ENCODE measurements around the gene PARD6B. TPM values are rescaled to one million over a fixed set of nuclear protein-coding genes. Genes with fewer than 3 reads are reported as not detected.

PARD6B gene
- total and polyA plus RNA-seq, 4 experiments from 2014 or later = 0.71 to 12.7 (median 5.9) TPM

- intact Hi-C loops (cut with micrococcal nuclease) = no loop called here
- CTCF ChIA-PET (ENCODE audit: partially characterized antibody) = interaction anchor here (0.9 to 6.3 kb wide), 2 partner anchors 8 to 145 kb away, joined by 3 to 54 read pairs; partner anchors contain the start of gene BCAS4
- no peak overlapping the region for H3K4me3 Mint-ChIP-seq
These were observed 53.1 kb downstream of the PARD6B start for GRCh38 chr20:50784464-50784863.

GRCh38 chr20:50786703-50787102 is 55.3 kb downstream of the PARD6B start:
- ChIA-PET POLR2A (ENCODE audit: partially characterized antibody) (no interaction called here), CTCF (ENCODE audit: partially characterized antibody) (interaction anchor here (0.6 to 12.5 kb wide), 4 partner anchors 8 to 520 kb away, joined by 3 to 298 read pairs (median 7); partner anchors contain the start of genes ADNP and BCAS4)
- intact Hi-C loops (cut with micrococcal nuclease) = no loop called here
- Histone ChIP-seq H3K27me3 (ENCODE audit: insufficient read depth, low read length) (no peaks in the 10 kb centered on the region), H3K27ac (ENCODE audit: low read depth, low read length) (no peak overlapping the region), H3K36me3 (ENCODE audit: insufficient read depth, low read length) (no peaks in the 10 kb centered on the region), H3K9me3 (ENCODE audit: control insufficient read depth in 1 of 2, low read length in 2 of 2) (no peaks in the 10 kb centered on the region), H3K4me3 (ENCODE audit: low read length in 2 of 2) (no peak overlapping the region), H3K4me1 (ENCODE audit: insufficient read depth, low read length) (peaks cover 10% of the 10 kb centered on the region)
- no peak overlapping the region for H3K27ac Mint-ChIP-seq
- no peak for DNase-seq
- H3K9me3 Mint-ChIP-seq = no peaks in the 10 kb centered on the region
- H3K4me3 Mint-ChIP-seq = no peak overlapping the region
- no peaks in the 10 kb centered on the region for H3K36me3 Mint-ChIP-seq
- peaks cover 0 to 2% of the 10 kb centered on the region in 2 donors for H3K27me3 Mint-ChIP-seq
- H3K4me1 Mint-ChIP-seq = peaks cover 0 to 7% (median 2%) of the 10 kb centered on the region in 4 donors

More at GRCh38 chr20:50784464-50784863, 53.1 kb downstream of the PARD6B start:
- Histone ChIP-seq H3K27me3 (ENCODE audit: insufficient read depth, low read length) (no peaks in the 10 kb centered on the region), H3K36me3 (ENCODE audit: insufficient read depth, low read length) (no peaks in the 10 kb centered on the region), H3K27ac (ENCODE audit: low read depth, low read length) (no peak overlapping the region), H3K9me3 (ENCODE audit: control insufficient read depth in 1 of 2, low read length in 2 of 2) (no peaks in the 10 kb centered on the region), H3K4me1 (ENCODE audit: insufficient read depth, low read length) (no peaks in the 10 kb centered on the region), H3K4me3 (ENCODE audit: low read length in 2 of 2) (no peak overlapping the region)
- Mint-ChIP-seq H3K36me3 (no peaks in the 10 kb centered on the region), H3K9me3 (no peaks in the 10 kb centered on the region), H3K27me3 (peaks cover 2 to 4% of the 10 kb centered on the region in 2 donors), H3K27ac (no peak overlapping the region), H3K4me1 (no peaks in the 10 kb centered on the region)
- DNase-seq = no peak
- POLR2A ChIA-PET (ENCODE audit: partially characterized antibody) = interaction anchor here (0.6 to 1.1 kb wide), 2 partner anchors 10 to 274 kb away, joined by 3 read pairs; partner anchors contain the start of gene BCAS4

DNA sequence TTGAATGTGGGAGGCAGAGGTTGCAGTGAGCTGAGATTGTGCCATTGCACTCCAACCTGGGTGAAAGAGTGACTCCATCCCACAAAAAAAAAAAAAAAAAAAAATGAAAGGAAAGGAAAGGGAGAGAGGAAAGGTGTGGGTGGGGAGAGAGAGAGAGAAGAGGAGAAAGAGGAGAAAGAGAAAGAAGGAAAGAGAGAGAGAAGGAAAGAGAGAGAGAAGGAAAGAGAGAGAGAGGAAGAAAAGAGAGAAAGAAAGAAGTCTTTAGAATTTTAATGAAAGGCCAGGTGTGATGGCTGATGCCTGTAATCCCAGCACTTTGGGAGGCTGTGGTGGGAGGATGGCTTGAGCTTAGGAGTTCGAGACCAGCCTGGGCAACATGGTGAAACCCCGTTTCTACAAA is 55.8 kb downstream of the PARD6B start:
- Histone ChIP-seq H3K9me3 (ENCODE audit: control insufficient read depth in 1 of 2, low read length in 2 of 2) (no peaks in the 10 kb centered on the region), H3K4me3 (ENCODE audit: low read length in 2 of 2) (no peak overlapping the region), H3K27ac (ENCODE audit: low read depth, low read length) (no peak overlapping the region), H3K36me3 (ENCODE audit: insufficient read depth, low read length) (no peaks in the 10 kb centered on the region), H3K4me1 (ENCODE audit: insufficient read depth, low read length) (peaks cover 10% of the 10 kb centered on the region), H3K27me3 (ENCODE audit: insufficient read depth, low read length) (no peaks in the 10 kb centered on the region)
- H3K36me3 Mint-ChIP-seq = no peaks in the 10 kb centered on the region
- ChIA-PET CTCF (ENCODE audit: partially characterized antibody) (interaction anchor here (0.6 to 12.5 kb wide), 5 partner anchors 7 to 519 kb away, joined by 3 to 298 read pairs (median 6); partner anchors contain the start of genes ADNP and BCAS4), POLR2A (ENCODE audit: partially characterized antibody) (no interaction called here)
- no peak for DNase-seq
- H3K4me3 Mint-ChIP-seq = no peak overlapping the region
- H3K4me1 Mint-ChIP-seq = peaks cover 0 to 7% (median 2%) of the 10 kb centered on the region in 4 donors
- H3K27ac Mint-ChIP-seq = peak overlapping the region in 1 of 7 donors; percentile 50
- no peaks in the 10 kb centered on the region for H3K9me3 Mint-ChIP-seq
- intact Hi-C loops (cut with micrococcal nuclease) = no loop called here
- peaks cover 0 to 2% of the 10 kb centered on the region in 2 donors for H3K27me3 Mint-ChIP-seq

GRCh38 chr20:50788045-50788991 is 56.9 kb downstream of the PARD6B start:
- intact Hi-C loops (cut with micrococcal nuclease) = no loop called here

GRCh38 chr20:50789968-50790650 is 58.7 kb downstream of the PARD6B start:
- no peaks in the 10 kb centered on the region for H3K27me3 Mint-ChIP-seq
- peak in 1 of 5 donors; percentile 14 for DNase-seq
- H3K9me3 Mint-ChIP-seq = no peaks in the 10 kb centered on the region
- H3K27ac Mint-ChIP-seq = peak overlapping the region in 4 of 7 donors; percentile 9 to 81 (median 32)
- ChIA-PET POLR2A (ENCODE audit: partially characterized antibody) (interaction anchor here (0.7 to 2.3 kb wide), 5 partner anchors 59 to 168 kb away, joined by 3 to 21 read pairs (median 14); partner anchors contain the start of genes ADNP, DPM1, MOCS3 and PARD6B), CTCF (ENCODE audit: partially characterized antibody) (interaction anchor here (0.6 to 12.5 kb wide), 35 partner anchors 9 to 675 kb away, joined by 3 to 298 read pairs (median 4); partner anchors contain the start of genes ADNP, DPM1 and MOCS3)
- Histone ChIP-seq H3K4me1 (ENCODE audit: insufficient read depth, low read length) (peaks cover 16% of the 10 kb centered on the region), H3K27me3 (ENCODE audit: insufficient read depth, low read length) (no peaks in the 10 kb centered on the region), H3K4me3 (ENCODE audit: low read length in 2 of 2) (no peak overlapping the region), H3K27ac (ENCODE audit: low read depth, low read length) (no peak overlapping the region), H3K36me3 (ENCODE audit: insufficient read depth, low read length) (no peaks in the 10 kb centered on the region), H3K9me3 (ENCODE audit: control insufficient read depth in 1 of 2, low read length in 2 of 2) (no peaks in the 10 kb centered on the region)
- no peaks in the 10 kb centered on the region for H3K36me3 Mint-ChIP-seq
- H3K4me1 Mint-ChIP-seq = peaks cover 0 to 7% (median 5%) of the 10 kb centered on the region in 4 donors
- intact Hi-C loops (cut with micrococcal nuclease) = loop anchor here (1.0 to 5.0 kb wide), 4 partner anchors 139 to 537 kb away; no protein-coding TSS in a partner anchor
- H3K4me3 Mint-ChIP-seq = peak overlapping the region in 2 of 8 donors; percentile 31 to 57

More at GRCh38 chr20:50788045-50788991, 56.9 kb downstream of the PARD6B start:
- H3K27ac Mint-ChIP-seq = peak overlapping the region in 1 of 7 donors; percentile 42
- no peak overlapping the region for H3K4me3 Mint-ChIP-seq
- POLR2A ChIA-PET (ENCODE audit: partially characterized antibody) = interaction anchor here (0.7 kb wide), 1 partner anchor 170 kb away, joined by 3 read pairs; the partner anchor contains the start of gene DPM1
- H3K27me3 ChIP-seq (ENCODE audit: insufficient read depth, low read length) = no peaks in the 10 kb centered on the region
- H3K4me3 ChIP-seq (ENCODE audit: low read length in 2 of 2) = no peak overlapping the region
- no peak overlapping the region for H3K27ac ChIP-seq (ENCODE audit: low read depth, low read length)
- no peak for DNase-seq
- CTCF ChIA-PET (ENCODE audit: partially characterized antibody) = interaction anchor here (0.6 to 12.5 kb wide), 7 partner anchors 39 to 518 kb away, joined by 3 to 298 read pairs (median 5); partner anchors contain the start of gene ADNP
- H3K4me1 Mint-ChIP-seq = peaks cover 0 to 7% (median 5%) of the 10 kb centered on the region in 4 donors
- no peaks in the 10 kb centered on the region for H3K9me3 Mint-ChIP-seq
- H3K36me3 Mint-ChIP-seq = no peaks in the 10 kb centered on the region
- H3K36me3 ChIP-seq (ENCODE audit: insufficient read depth, low read length) = no peaks in the 10 kb centered on the region
- H3K27me3 Mint-ChIP-seq = no peaks in the 10 kb centered on the region
- H3K4me1 ChIP-seq (ENCODE audit: insufficient read depth, low read length) = peaks cover 10% of the 10 kb centered on the region
- H3K9me3 ChIP-seq (ENCODE audit: control insufficient read depth in 1 of 2, low read length in 2 of 2) = no peaks in the 10 kb centered on the region

DNA sequence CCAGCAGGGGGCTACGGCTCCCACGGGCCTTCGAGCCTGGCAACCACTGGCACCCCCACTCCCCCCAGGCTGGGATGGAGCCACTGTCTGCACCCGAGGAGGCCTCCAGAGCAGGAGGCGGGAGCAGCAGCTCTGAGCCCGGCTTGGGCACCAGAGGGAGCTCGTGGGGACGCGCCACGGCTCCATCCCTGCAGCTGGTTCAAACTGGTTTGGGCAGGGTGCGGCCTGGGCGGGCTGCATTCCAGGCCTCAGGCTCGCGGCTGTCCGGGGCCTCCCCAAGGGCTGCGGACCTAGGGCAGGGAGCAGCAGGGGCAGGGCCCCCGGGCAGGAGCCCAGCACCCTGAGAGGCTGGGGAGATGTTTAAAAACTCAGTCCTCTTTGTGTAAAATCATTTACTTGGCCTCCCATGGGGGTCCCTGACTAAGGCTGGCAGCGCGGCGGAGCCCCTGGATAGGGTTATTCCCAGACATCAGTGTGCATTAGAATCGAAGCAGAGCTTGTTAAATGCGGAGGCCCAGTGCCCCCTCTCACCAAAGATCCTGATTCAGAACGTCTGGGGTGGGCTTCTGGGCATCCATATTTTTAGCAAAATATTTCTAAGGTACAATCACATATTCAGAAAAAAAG is 59.4 kb downstream of the PARD6B start:
- peak; percentile 69 to 75 (median 72) for DNase-seq
- POLR2A ChIA-PET (ENCODE audit: partially characterized antibody) = interaction anchor here (0.6 to 2.3 kb wide), 8 partner anchors 33 to 168 kb away, joined by 3 to 21 read pairs (median 4); partner anchors contain the start of genes ADNP, DPM1, MOCS3 and PARD6B
- peaks cover 20% of the 10 kb centered on the region for H3K4me1 ChIP-seq (ENCODE audit: insufficient read depth, low read length)
- H3K9me3 ChIP-seq (ENCODE audit: control insufficient read depth in 1 of 2, low read length in 2 of 2) = no peaks in the 10 kb centered on the region
- no peaks in the 10 kb centered on the region for H3K36me3 ChIP-seq (ENCODE audit: insufficient read depth, low read length)
- no peaks in the 10 kb centered on the region for H3K36me3 Mint-ChIP-seq
- H3K27me3 Mint-ChIP-seq = no peaks in the 10 kb centered on the region
- H3K27ac ChIP-seq (ENCODE audit: low read depth, low read length) = peak overlapping the region; percentile 53
- no peaks in the 10 kb centered on the region for H3K27me3 ChIP-seq (ENCODE audit: insufficient read depth, low read length)
- H3K9me3 Mint-ChIP-seq = no peaks in the 10 kb centered on the region
- intact Hi-C loops (cut with micrococcal nuclease) = loop anchor here (1.0 to 5.0 kb wide), 4 partner anchors 139 to 537 kb away; no protein-coding TSS in a partner anchor
- peak overlapping the region; percentile 6 to 30 for H3K4me3 ChIP-seq (ENCODE audit: low read length in 2 of 2)
- H3K4me3 Mint-ChIP-seq = peak overlapping the region in 4 of 8 donors; percentile 31 to 61 (median 39)
- H3K27ac Mint-ChIP-seq = peak overlapping the region in 4 of 7 donors; percentile 17 to 81 (median 60)
- peaks cover 4 to 11% (median 9%) of the 10 kb centered on the region in 4 donors for H3K4me1 Mint-ChIP-seq
- CTCF ChIA-PET (ENCODE audit: partially characterized antibody) = interaction anchor here (0.5 to 12.5 kb wide), 37 partner anchors 9 to 1179 kb away, joined by 3 to 298 read pairs (median 4); partner anchors contain the start of genes ADNP, DPM1 and MOCS3
